ENCODE data around the gene BHLHE41.

BHLHE41 gene

GRCh38 chr12:26124446-26125399 lies at the start of gene BHLHE41:
TSS of gene BHLHE41 (minus strand) at chr12:26125037. CDS start at chr12:26124779, 258 bp downstream.
- H3K9me3 Mint-ChIP-seq: no peaks in the 10 kb centered on the region
- no peaks in the 10 kb centered on the region for H3K36me3 Mint-ChIP-seq (ENCODE audit: low read depth)
- peaks cover 88% of the 10 kb centered on the region for H3K27me3 Mint-ChIP-seq (ENCODE audit: low read depth)
- no peak within 1 kb of the TSS for H3K27ac Mint-ChIP-seq
- H3K4me1 Mint-ChIP-seq (ENCODE audit: low read depth): peaks cover 29% of the 10 kb centered on the region
- H3K4me3 Mint-ChIP-seq: peak within 1 kb of the TSS; percentile 71

GRCh38 chr12:26172946-26173552 lies 48.2 kb upstream of the BHLHE41 start:
- no peak overlapping the region for H3K4me3 Mint-ChIP-seq
- no peak overlapping the region for H3K27ac Mint-ChIP-seq
- H3K4me1 Mint-ChIP-seq (ENCODE audit: low read depth): no peaks in the 10 kb centered on the region
- H3K36me3 Mint-ChIP-seq (ENCODE audit: low read depth): no peaks in the 10 kb centered on the region
- peaks cover 18% of the 10 kb centered on the region for H3K27me3 Mint-ChIP-seq (ENCODE audit: low read depth)
- H3K9me3 Mint-ChIP-seq: no peaks in the 10 kb centered on the region

GRCh38 chr12:26172539-26172938 lies 47.7 kb upstream of the BHLHE41 start:
- Mint-ChIP-seq H3K9me3 (no peaks in the 10 kb centered on the region), H3K27me3 (ENCODE audit: low read depth) (peaks cover 18% of the 10 kb centered on the region), H3K36me3 (ENCODE audit: low read depth) (no peaks in the 10 kb centered on the region), H3K4me1 (ENCODE audit: low read depth) (no peaks in the 10 kb centered on the region), H3K27ac (no peak overlapping the region), H3K4me3 (no peak overlapping the region)

- Mint-ChIP-seq H3K27me3 (ENCODE audit: low read depth) (peaks cover 21% of the 10 kb centered on the region), H3K36me3 (ENCODE audit: low read depth) (no peaks in the 10 kb centered on the region), H3K27ac (no peak overlapping the region), H3K4me3 (no peak overlapping the region), H3K4me1 (ENCODE audit: low read depth) (no peaks in the 10 kb centered on the region), H3K9me3 (no peaks in the 10 kb centered on the region)
These were observed 47.2 kb upstream of the BHLHE41 start for GRCh38 chr12:26172013-26172412.

- Mint-ChIP-seq H3K4me1 (ENCODE audit: low read depth) (no peaks in the 10 kb centered on the region), H3K27ac (no peak overlapping the region), H3K4me3 (no peak overlapping the region), H3K36me3 (ENCODE audit: low read depth) (no peaks in the 10 kb centered on the region), H3K27me3 (ENCODE audit: low read depth) (peaks cover 11% of the 10 kb centered on the region), H3K9me3 (no peaks in the 10 kb centered on the region)
These were observed 39.3 kb upstream of the BHLHE41 start for GRCh38 chr12:26164118-26164517.

- Mint-ChIP-seq H3K4me3 (no peak overlapping the region), H3K36me3 (ENCODE audit: low read depth) (no peaks in the 10 kb centered on the region), H3K9me3 (no peaks in the 10 kb centered on the region), H3K27ac (no peak overlapping the region), H3K27me3 (ENCODE audit: low read depth) (peaks cover 16% of the 10 kb centered on the region), H3K4me1 (ENCODE audit: low read depth) (no peaks in the 10 kb centered on the region)
These were observed 38.1 kb upstream of the BHLHE41 start for GRCh38 chr12:26162905-26163304.

- Mint-ChIP-seq H3K9me3 (no peaks in the 10 kb centered on the region), H3K4me3 (no peak overlapping the region), H3K36me3 (ENCODE audit: low read depth) (no peaks in the 10 kb centered on the region), H3K27me3 (ENCODE audit: low read depth) (peaks cover 18% of the 10 kb centered on the region), H3K27ac (no peak overlapping the region), H3K4me1 (ENCODE audit: low read depth) (no peaks in the 10 kb centered on the region)
These were observed 37.3 kb upstream of the BHLHE41 start for GRCh38 chr12:26162174-26162573.

- no peak overlapping the region for H3K4me3 Mint-ChIP-seq
- H3K27ac Mint-ChIP-seq: no peak overlapping the region
These were observed 33.4 kb upstream of the BHLHE41 start for GRCh38 chr12:26158078-26158764.

GRCh38 chr12:26157001-26157400 lies 32.2 kb upstream of the BHLHE41 start:
- H3K9me3 Mint-ChIP-seq: no peaks in the 10 kb centered on the region
- no peaks in the 10 kb centered on the region for H3K36me3 Mint-ChIP-seq (ENCODE audit: low read depth)
- no peak overlapping the region for H3K27ac Mint-ChIP-seq
- peaks cover 27% of the 10 kb centered on the region for H3K27me3 Mint-ChIP-seq (ENCODE audit: low read depth)
- no peak overlapping the region for H3K4me3 Mint-ChIP-seq
- no peaks in the 10 kb centered on the region for H3K4me1 Mint-ChIP-seq (ENCODE audit: low read depth)

More at GRCh38 chr12:26158078-26158764, 33.4 kb upstream of the BHLHE41 start:
- Mint-ChIP-seq H3K4me1 (ENCODE audit: low read depth) (no peaks in the 10 kb centered on the region), H3K9me3 (no peaks in the 10 kb centered on the region), H3K27me3 (ENCODE audit: low read depth) (peaks cover 19% of the 10 kb centered on the region), H3K36me3 (ENCODE audit: low read depth) (no peaks in the 10 kb centered on the region)

GRCh38 chr12:26156201-26156871 lies 31.5 kb upstream of the BHLHE41 start:
- H3K27me3 Mint-ChIP-seq (ENCODE audit: low read depth): peaks cover 27% of the 10 kb centered on the region
- no peak overlapping the region for H3K27ac Mint-ChIP-seq
- H3K36me3 Mint-ChIP-seq (ENCODE audit: low read depth): no peaks in the 10 kb centered on the region
- no peak overlapping the region for H3K4me3 Mint-ChIP-seq
- no peaks in the 10 kb centered on the region for H3K4me1 Mint-ChIP-seq (ENCODE audit: low read depth)
- no peaks in the 10 kb centered on the region for H3K9me3 Mint-ChIP-seq

- no peak overlapping the region for H3K4me3 Mint-ChIP-seq
- H3K27ac Mint-ChIP-seq: no peak overlapping the region
- H3K36me3 Mint-ChIP-seq (ENCODE audit: low read depth): no peaks in the 10 kb centered on the region
- no peaks in the 10 kb centered on the region for H3K4me1 Mint-ChIP-seq (ENCODE audit: low read depth)
- H3K27me3 Mint-ChIP-seq (ENCODE audit: low read depth): peaks cover 30% of the 10 kb centered on the region
- H3K9me3 Mint-ChIP-seq: no peaks in the 10 kb centered on the region
These were observed 28.8 kb upstream of the BHLHE41 start for GRCh38 chr12:26153421-26154154.

GRCh38 chr12:26152507-26153102 lies 27.8 kb upstream of the BHLHE41 start:
- Mint-ChIP-seq H3K36me3 (ENCODE audit: low read depth) (no peaks in the 10 kb centered on the region), H3K4me1 (ENCODE audit: low read depth) (no peaks in the 10 kb centered on the region), H3K9me3 (no peaks in the 10 kb centered on the region), H3K27me3 (ENCODE audit: low read depth) (peaks cover 22% of the 10 kb centered on the region), H3K27ac (no peak overlapping the region), H3K4me3 (no peak overlapping the region)

GRCh38 chr12:26150736-26151450 lies 26.1 kb upstream of the BHLHE41 start:
- H3K4me1 Mint-ChIP-seq (ENCODE audit: low read depth): no peaks in the 10 kb centered on the region
- H3K27me3 Mint-ChIP-seq (ENCODE audit: low read depth): peaks cover 22% of the 10 kb centered on the region
- no peak overlapping the region for H3K27ac Mint-ChIP-seq
- H3K4me3 Mint-ChIP-seq: no peak overlapping the region
- no peaks in the 10 kb centered on the region for H3K36me3 Mint-ChIP-seq (ENCODE audit: low read depth)
- no peaks in the 10 kb centered on the region for H3K9me3 Mint-ChIP-seq
